ENCODE measurements around the gene ING3. TPM values are rescaled to one million over a fixed set of nuclear protein-coding genes. Genes with fewer than 3 reads are reported as not detected.

Gene ING3
- total RNA-seq, 1 experiment from 2014 or later: 9.6 TPM

GRCh38 chr7:120997882-120998474 is 47.4 kb downstream of the ING3 start:
- DNase-seq: no peak
- TF ChIP-seq, protein P1, sequence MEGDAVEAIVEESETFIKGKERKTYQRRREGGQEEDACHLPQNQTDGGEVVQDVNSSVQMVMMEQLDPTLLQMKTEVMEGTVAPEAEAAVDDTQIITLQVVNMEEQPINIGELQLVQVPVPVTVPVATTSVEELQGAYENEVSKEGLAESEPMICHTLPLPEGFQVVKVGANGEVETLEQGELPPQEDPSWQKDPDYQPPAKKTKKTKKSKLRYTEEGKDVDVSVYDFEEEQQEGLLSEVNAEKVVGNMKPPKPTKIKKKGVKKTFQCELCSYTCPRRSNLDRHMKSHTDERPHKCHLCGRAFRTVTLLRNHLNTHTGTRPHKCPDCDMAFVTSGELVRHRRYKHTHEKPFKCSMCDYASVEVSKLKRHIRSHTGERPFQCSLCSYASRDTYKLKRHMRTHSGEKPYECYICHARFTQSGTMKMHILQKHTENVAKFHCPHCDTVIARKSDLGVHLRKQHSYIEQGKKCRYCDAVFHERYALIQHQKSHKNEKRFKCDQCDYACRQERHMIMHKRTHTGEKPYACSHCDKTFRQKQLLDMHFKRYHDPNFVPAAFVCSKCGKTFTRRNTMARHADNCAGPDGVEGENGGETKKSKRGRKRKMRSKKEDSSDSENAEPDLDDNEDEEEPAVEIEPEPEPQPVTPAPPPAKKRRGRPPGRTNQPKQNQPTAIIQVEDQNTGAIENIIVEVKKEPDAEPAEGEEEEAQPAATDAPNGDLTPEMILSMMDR (IDR thresholded peaks at IDR 0.05; ENCODE audit: unreplicated experiment): no peak
- H3K27me3 Mint-ChIP-seq (ENCODE audit: unreplicated experiment): no peaks in the 10 kb centered on the region

DNA sequence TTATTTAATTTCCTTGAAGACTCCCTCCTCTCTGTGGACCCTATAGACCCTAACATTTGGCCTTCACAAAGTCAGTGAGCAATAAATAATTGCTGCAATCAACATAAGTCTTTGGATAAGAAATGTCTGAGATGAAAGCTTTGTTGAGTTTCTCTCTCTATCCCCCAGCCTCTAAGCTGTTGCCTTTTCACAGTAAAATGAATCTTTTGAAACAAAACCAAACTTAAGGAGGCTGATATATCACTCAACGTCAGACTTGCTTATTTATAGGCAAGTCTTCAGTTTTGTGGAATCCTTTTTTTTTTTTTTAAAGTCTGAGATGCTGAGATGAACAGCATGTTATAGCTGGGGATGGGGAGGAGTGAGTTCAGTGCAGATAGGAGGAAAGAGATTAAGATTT is 47.9 kb downstream of the ING3 start:
- Mint-ChIP-seq H3K4me1 (ENCODE audit: low read depth, unreplicated experiment) (peaks cover 30% of the 10 kb centered on the region), H3K4me3 (ENCODE audit: low read depth, unreplicated experiment) (no peak overlapping the region), H3K36me3 (ENCODE audit: insufficient read depth, unreplicated experiment) (no peaks in the 10 kb centered on the region), H3K27ac (ENCODE audit: unreplicated experiment) (no peak overlapping the region), H3K9me3 (ENCODE audit: low read depth, unreplicated experiment) (no peaks in the 10 kb centered on the region), H3K27me3 (ENCODE audit: unreplicated experiment) (no peaks in the 10 kb centered on the region)
- intact Hi-C loops (cut with micrococcal nuclease; ENCODE audit: unreplicated experiment): no loop called here
- CTCF ChIA-PET: interaction anchor here (1.2 kb wide), 1 partner anchor 10 kb away, joined by 3 read pairs; the partner anchor contains the start of gene CPED1
- DNase-seq: no peak
- TF ChIP-seq, protein P1 (IDR thresholded peaks at IDR 0.05; ENCODE audit: unreplicated experiment): no peak
- BruUV-seq (replicated peaks): no TSS peak

More at GRCh38 chr7:120997882-120998474, 47.4 kb downstream of the ING3 start:
- Mint-ChIP-seq H3K36me3 (ENCODE audit: insufficient read depth, unreplicated experiment) (no peaks in the 10 kb centered on the region), H3K9me3 (ENCODE audit: low read depth, unreplicated experiment) (no peaks in the 10 kb centered on the region), H3K4me3 (ENCODE audit: low read depth, unreplicated experiment) (no peak overlapping the region), H3K27ac (ENCODE audit: unreplicated experiment) (no peak overlapping the region), H3K4me1 (ENCODE audit: low read depth, unreplicated experiment) (peaks cover 30% of the 10 kb centered on the region)
- intact Hi-C loops (cut with micrococcal nuclease; ENCODE audit: unreplicated experiment): no loop called here
- CTCF ChIA-PET: interaction anchor here (1.2 kb wide), 1 partner anchor 9 kb away, joined by 3 read pairs; the partner anchor contains the start of gene CPED1
- no TSS peak for BruUV-seq (replicated peaks)

- H3K36me3 Mint-ChIP-seq (ENCODE audit: insufficient read depth, unreplicated experiment): no peaks in the 10 kb centered on the region
- intact Hi-C loops (cut with micrococcal nuclease; ENCODE audit: unreplicated experiment): no loop called here
- BruUV-seq (replicated peaks): no TSS peak
- no peak overlapping the region for H3K27ac Mint-ChIP-seq (ENCODE audit: unreplicated experiment)
- no peak for DNase-seq
- peaks cover 30% of the 10 kb centered on the region for H3K4me1 Mint-ChIP-seq (ENCODE audit: low read depth, unreplicated experiment)
- H3K9me3 Mint-ChIP-seq (ENCODE audit: low read depth, unreplicated experiment): no peaks in the 10 kb centered on the region
- CTCF ChIA-PET: interaction anchor here (1.2 kb wide), 1 partner anchor 11 kb away, joined by 3 read pairs; the partner anchor contains the start of gene CPED1
- no peak overlapping the region for H3K4me3 Mint-ChIP-seq (ENCODE audit: low read depth, unreplicated experiment)
- no peaks in the 10 kb centered on the region for H3K27me3 Mint-ChIP-seq (ENCODE audit: unreplicated experiment)
- TF ChIP-seq, protein P1 (IDR thresholded peaks at IDR 0.05; ENCODE audit: unreplicated experiment): no peak
Observed at GRCh38 chr7:120998996-120999565, 48.5 kb downstream of the ING3 start.

DNA sequence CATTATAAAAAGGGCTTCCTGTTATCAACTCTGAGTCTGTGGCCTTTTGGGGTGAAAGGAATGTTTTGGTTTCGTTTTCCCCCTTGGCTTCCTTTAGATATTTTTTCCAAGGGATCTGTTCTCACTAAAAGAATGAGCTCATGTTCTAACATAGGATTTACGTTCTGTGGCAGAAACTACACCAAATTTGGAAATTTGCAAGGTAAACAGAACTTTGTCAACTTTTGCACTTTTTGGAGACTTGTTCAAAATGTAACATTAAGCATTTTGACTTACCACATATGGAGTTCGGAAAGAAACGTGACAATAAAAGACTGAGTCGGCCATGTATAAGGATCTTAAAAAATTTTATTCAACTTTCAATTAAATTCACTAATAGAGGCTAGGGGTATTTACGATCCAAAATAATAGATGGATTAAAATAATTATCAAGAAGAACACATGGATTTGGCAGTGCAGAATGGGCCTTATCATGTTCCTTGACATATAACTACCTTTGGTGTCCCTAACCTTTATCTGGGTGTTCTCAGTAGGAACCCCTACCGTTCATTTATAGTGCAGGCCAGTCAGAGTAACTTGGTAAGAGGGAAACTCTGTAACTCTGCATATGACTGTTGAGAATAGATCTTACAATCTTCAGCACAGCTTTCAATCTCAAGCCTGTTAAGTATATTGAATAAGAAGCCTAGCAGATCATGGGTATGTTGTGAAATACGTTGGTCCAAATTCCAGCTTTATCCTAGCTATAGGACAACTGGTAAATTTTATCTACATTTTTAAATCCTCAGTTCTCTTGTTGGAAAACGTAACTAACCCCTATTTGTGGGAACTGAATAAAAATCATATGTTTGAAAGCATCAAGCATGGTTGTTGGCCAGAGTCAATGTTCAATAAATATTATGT is 49.8 kb downstream of the ING3 start:
- H3K36me3 Mint-ChIP-seq (ENCODE audit: insufficient read depth, unreplicated experiment): no peaks in the 10 kb centered on the region
- peaks cover 27% of the 10 kb centered on the region for H3K4me1 Mint-ChIP-seq (ENCODE audit: low read depth, unreplicated experiment)
- DNase-seq: no peak
- intact Hi-C loops (cut with micrococcal nuclease; ENCODE audit: unreplicated experiment): no loop called here
- CTCF ChIA-PET: no interaction called here
- H3K9me3 Mint-ChIP-seq (ENCODE audit: low read depth, unreplicated experiment): no peaks in the 10 kb centered on the region
- no peak overlapping the region for H3K27ac Mint-ChIP-seq (ENCODE audit: unreplicated experiment)
- BruUV-seq (replicated peaks): no TSS peak
- H3K27me3 Mint-ChIP-seq (ENCODE audit: unreplicated experiment): no peaks in the 10 kb centered on the region
- H3K4me3 Mint-ChIP-seq (ENCODE audit: low read depth, unreplicated experiment): no peak overlapping the region
- TF ChIP-seq, protein P1 (IDR thresholded peaks at IDR 0.05; ENCODE audit: unreplicated experiment): no peak
